NCI-H2029 treated with DMSO at 0.1 percent for 48 hours (cell line): Measurements from ENCODE around the gene GTPBP6.

ENCODE experiments used
- DNase-seq: peaks from one replicate; lab custom pipeline; 2025; lab: John Stamatoyannopoulos, UW

The GTPBP6 gene, protein sequence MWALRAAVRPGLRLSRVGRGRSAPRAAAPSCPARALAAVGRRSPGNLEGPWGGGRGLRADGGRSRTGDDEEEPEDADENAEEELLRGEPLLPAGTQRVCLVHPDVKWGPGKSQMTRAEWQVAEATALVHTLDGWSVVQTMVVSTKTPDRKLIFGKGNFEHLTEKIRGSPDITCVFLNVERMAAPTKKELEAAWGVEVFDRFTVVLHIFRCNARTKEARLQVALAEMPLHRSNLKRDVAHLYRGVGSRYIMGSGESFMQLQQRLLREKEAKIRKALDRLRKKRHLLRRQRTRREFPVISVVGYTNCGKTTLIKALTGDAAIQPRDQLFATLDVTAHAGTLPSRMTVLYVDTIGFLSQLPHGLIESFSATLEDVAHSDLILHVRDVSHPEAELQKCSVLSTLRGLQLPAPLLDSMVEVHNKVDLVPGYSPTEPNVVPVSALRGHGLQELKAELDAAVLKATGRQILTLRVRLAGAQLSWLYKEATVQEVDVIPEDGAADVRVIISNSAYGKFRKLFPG

DNA sequence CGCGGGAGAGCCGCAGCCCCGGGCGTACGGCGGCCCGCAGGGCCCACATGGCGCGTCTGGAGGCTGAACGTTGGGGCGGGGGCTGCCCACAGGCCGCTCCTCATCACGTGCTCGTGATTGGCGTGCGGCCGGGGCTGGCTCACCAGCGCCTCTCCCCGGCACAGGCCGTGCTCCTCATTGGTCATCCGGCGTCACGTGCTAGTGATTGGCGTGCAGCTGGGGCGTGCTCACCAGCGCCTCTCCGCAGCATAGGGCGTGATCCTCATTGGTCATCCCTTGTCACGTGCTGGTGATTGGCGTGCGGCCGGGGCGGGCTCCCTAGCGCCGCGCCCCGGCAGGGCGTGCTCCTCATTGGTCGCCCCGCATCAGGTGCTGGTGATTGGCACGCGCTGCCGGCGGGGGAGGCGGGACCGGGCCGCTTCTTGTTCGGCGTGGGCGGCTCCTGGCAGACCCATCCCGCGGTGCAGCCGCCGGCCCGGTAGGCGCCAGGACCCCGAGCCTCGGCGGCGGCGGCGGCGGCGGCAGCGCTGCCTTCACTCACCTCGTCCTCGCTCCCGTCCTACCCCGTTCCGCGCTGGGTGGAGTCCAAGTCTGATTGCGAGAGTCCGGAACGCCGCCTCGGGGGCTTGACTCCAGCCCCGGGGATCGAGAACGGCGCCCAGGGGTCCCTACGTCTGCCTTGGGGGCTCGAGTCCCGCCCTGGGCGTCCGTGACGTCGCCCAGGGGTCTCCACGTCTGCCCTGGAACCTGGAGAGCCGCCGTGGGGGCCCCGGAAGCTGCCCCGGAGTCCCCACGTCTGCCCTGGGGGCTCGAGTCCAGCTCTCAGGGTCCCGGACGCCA is at the start of gene GTPBP6:
Gene GTPBP6 (minus strand): TSS at position 58 of the 840 bp plus-strand sequence. CDS start 9 bp downstream, at position 49.
- no peak for DNase-seq

DNA sequence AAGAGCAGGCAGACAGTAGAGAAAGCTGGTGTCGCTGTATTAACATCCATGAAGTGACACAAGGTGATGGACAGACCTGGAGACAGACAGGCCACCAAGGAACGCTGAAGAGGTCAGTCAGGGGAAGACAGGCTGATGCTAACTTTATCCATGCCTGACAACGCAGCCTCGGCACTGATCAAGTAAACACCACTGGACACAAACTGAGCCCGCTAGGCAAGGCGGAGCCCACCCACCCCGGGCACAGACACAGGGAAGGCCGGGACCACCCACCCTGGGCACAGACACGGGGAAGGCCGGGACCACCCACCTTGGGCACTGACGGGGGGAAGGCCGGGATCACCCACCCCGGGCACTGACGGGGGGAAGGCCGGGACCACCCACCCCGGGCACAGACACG is 49.3 kb upstream of the GTPBP6 start:
- no peak for DNase-seq

DNA sequence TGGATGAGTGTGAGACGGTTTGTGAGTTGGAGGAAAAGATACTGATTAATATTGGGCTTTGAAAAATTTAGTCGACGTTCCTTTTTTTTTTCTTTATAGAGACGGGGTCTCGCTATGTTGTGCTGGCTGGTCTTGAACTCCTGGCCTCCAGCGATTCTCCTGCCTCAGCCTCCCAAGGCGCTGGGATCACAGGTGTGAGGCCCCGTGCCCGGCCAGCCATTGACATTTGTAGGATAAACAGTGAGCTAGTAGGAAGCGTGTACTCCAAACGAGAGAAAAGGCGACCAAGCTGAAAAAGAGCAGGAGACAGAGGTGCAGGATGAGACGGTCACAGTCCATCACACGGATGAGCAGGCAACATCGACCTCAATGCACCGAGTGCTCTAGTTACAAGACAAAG is 48.8 kb upstream of the GTPBP6 start:
- no peak for DNase-seq

DNA sequence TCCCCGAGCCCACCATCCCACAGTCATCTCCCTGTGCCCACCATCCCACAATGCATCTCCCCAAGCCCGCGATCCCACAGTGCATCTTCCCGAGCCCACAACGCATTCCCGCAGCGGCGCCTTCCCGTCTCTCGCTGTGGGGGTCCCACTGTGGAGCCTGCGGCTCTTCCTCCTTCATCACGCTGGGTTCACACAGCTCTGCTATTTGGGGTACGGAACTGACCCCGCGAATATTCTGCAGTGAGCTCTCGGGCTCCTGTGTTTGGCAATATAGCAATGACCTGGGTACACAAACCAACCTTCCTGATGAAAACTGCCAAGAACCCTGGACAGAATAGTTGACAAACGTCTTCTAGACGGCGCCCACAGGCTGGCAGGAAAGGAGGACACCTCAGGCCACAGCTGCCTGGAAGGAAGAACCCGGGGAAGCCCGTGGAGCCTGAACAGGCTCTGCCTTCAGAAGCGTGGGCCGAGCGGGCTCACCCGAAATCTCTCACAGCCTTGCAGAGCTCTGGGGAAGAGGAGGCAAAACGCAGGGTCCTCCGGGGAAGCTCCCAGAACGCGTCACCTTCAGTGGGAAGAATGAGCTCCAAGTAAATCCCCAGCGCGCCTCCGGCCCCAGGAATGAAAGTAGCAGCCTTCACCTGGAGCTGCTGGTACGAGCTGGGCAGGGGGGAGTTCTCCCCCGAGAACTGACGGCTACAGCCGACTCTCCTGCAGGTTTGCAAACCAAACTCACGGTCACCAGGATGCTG is 45.2 kb upstream of the GTPBP6 start:
- DNase-seq, result no peak

DNA sequence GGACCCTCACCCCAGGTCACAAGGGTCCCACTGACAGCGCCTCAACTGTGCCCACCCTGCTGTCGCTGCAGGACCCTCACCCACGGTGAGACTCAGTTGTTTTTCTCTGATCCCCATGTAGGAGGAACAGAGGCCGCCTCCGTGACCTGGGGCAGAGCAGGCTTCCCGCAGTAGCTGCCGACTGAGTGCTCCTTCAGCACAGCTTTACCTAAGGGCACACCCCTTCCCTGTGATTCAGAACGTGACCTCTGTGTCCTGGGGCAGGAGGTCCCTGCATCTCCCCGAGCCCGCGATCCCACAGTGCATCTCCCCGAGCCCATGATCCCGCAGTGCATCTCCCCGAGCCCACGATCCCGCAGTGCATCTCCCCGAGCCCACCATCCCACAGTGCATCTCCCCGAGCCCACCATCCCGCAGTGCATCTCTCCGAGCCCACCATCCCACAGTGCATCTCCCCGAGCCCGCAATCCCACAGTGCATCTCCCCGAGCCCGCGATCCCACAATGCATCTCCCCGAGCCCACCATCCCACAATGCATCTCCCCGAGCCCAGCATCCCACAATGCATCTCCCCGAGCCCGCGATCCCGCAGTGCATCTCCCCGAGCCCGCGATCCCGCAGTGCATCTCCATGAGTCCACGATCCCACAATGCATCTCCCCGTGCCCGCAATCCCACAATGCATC is 44.5 kb upstream of the GTPBP6 start:
- no peak for DNase-seq

DNA sequence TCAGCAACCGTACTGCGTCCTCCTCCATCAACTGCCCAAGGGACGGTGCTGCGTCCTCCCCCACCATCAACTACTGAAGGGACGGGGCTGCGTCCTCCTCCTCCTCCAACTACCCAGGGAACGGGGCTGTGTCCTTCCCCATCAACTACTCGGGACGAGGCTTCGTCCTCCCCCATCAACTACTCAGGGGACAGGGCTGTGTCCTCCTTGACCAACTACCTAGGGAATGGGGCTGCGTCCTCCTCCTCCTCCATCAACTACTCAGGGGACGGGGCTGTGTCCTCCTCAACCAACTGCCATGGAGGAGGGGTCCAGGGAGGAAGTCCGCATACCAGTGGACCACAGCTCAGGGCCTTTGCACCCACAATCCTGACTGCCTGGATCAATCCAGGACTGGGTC is 43.8 kb upstream of the GTPBP6 start:
- no peak for DNase-seq

DNA sequence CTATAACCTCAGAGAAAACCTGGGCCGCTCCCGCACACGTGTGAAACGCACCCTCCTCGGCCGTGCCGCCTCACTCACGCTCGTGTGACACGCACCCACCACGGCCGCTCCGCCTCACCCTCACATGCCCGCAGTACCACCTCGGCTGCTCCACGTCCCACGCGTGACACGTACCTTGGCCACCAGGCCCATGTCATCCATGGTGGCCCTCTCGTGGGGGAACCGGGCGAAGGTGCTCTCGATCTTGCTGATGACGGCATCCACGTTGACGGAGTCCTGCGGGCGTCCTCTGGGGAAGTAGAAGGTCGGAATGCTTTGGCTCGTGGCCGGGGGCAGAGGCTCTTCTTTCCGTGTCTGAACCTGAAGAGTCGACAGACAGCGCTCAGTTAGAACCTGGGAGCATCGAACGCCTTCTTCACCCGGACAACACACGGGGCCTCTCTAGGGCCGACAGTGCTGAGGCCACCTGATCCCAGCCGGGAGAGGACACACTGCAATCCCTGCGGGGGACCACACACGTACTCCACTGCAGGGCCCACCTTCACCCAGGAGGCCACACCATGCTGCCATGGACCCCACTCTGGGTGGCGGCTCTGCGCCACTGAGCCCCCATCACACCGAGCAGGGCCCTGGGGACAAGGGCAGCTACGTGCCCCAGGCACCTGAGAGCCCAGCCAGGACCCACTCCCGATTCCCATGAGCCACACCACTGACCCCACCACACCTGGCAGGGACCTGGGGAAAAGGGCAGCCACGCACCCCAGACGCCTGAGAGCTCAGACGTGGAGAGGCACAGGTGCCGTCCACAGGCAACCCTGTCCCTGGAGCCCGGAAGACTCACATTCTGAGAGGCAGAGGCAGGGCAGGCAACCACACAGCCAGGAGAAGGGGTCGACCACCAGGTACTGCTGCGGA is 42.9 kb upstream of the GTPBP6 start:
- no peak for DNase-seq

DNA sequence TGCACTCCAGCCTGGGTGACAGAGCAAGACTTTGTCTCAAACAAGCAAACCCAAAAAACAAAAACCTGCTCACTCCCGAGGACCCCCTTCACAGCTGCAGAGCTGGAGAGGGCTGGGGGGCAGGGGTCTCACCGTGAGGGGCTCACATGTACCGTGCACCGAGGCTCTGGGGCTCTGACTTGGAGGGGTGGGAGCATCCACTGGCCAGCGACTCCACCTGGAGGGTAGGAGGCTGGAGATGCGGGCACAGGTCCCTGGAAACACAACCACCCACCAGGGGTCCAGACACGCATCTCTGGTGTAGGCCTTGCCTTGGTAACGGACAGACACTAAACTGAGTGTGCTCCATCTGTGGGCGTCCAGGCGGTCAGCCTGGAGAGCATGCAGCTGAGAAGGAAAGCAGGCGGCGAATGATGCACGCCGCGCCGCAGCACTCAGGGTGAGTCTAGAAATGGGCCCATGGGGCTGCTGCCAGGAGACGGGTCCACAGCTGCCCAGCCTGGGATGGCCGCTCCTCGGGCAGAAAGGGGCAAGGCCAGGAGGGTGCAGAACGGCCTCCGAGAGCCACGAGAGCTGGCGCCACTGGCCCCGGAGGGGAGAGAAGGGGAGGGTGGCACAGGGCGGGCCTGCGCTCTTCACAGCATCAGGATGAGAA is 42.0 kb upstream of the GTPBP6 start:
- no peak for DNase-seq

DNA sequence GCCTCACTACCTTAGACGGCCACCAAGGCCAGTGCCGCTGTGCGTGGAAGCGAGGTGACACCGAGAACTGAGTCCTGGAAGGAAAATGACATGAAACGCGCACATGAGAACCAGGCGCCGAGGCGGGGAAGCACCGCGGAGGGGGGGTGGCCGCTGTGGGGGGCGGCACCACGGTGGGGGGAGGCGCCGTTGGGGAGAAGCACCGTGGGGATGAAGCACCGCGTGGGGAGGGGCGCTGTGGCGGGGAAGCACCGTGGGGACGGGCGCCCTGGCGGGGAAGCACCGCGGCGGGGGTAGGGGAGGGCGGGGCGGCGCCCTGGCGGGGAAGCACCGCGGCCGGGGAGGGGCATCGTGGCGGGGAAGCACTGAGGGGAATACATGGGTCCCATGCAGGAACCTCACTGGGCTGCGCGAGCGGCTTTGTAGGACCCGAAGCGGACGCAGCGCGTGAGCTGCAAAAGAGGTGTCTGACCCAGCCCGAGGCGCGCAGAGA is 40.1 kb upstream of the GTPBP6 start:
- DNase-seq, result no peak

DNA sequence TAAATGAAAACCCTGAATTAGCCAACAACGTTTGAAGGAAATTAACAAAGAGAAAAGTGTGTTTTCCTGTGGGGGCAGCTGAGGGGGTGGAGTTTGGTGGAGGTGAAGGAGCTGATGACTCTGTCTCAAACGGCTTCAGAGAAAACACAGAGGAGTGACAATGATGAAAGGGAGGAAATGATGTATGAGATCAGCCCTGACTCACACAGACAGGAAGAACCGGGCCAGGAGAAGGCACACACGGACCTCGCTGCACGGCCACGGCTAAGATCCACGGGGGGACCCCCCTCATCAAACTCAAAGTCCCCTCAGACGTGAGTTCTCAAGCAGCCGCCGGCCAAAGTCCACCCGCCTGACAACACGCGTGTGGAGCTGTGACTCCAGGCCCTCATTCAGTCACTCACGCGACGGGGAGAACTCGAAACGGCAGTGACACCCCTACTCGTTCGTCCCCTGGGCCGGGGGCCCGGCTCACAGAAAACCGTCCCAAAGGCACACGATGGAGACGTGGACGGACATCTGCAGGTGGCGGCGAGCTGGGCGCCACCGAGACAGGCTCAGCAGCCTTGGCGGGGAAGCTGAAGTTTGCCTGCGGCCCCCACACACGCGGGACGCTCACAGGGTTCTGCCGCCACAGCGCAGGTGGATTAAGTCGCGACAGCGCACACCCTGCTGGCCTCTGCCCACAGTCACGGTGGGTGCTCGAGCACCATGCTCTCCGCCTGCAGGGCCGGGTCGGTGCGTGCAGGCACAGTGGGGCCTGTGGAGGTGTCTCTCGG is 39.3 kb upstream of the GTPBP6 start:
- no peak for DNase-seq

DNA sequence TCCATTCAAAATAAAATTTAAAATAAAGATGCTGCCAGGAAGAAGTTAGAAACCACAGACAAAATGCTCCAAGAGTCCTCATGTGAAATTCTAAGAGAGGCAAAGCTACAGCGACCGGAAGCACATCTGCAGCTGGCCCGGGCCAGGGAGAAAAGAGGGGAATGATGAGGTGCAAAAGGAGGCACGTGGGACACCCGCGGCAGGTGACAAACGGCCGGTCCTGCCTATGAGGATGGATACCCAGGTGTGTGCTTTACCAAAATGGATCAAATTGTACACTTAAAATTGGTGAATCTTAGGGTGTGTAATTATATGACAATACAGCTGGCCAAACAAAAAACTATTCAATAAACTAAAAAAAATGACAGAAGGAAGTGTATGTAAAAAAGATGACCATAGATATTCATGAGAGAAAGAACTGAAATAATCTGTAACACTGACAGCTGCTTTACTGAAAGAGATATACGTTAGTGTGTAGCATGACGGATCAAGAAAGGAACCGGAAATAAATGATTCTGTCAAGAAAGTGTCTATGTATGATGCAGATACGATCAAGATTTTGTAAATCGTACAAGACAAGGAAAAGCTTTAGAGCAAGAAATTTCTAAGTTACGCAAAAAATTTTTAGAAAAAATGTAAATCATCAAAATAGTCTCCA is 38.6 kb upstream of the GTPBP6 start:
- no peak for DNase-seq

DNA sequence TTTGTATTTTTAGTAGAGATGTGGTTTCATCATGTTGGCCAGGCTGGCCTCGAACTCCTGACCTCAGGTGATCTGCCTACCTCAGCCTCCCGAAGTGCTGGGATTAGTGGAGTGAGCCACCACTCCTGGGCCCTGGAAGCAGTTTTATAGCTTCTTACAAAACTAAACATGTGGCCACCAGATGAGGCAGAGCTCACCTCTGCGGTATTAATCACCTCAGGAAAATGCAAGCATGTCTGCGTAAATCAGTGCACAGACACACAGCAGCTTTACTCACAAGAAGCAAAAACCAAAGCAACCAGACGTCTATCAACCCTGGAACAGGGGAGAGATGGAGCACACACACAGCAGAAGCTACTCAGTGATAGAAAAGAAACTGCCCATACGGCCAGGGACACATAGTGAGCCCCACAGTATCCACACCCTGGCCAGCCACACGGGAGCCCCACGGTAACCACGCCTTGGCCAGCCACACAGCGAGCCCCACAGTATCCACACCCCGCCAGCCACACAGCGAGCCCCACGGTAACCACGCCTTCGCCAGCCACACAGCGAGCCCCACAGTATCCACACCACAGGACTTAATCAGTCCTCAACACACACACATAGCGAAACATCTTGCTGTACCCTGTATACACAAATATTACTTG is 37.9 kb upstream of the GTPBP6 start:
- DNase-seq, result no peak

DNA sequence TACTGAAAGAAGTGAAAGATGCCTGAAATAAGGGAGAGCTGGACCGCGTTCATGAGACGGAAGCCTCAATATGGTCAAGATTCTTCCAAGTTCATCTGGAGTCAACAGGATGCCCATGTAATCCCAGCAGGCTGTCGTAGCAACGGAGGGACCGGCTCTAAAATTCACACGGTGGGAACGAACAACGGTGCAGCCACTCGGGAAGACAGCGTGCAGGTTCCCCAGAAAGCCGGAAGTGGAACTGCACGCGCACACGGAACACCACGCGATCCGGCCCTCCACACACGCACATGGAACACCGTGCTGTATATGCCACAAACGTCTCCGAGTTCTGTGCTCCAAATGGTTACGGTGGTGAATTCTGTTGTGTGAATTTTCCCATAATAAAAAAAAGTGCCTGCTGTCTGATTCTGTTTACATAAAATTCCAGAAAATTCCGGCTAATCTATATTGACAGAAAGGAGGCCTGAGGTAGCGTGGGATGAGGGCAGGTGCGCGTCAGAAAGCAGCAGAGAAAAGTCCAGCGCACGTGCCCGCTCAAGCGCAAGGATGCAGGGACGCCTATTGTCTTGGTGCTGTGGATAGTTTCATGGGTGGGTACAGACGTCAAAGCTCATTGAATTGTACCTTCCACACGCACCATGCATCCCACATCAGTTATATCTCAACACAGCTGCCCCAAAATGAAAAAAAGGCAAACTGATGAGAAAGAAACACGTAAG is 36.9 kb upstream of the GTPBP6 start:
- DNase-seq, result no peak

DNA sequence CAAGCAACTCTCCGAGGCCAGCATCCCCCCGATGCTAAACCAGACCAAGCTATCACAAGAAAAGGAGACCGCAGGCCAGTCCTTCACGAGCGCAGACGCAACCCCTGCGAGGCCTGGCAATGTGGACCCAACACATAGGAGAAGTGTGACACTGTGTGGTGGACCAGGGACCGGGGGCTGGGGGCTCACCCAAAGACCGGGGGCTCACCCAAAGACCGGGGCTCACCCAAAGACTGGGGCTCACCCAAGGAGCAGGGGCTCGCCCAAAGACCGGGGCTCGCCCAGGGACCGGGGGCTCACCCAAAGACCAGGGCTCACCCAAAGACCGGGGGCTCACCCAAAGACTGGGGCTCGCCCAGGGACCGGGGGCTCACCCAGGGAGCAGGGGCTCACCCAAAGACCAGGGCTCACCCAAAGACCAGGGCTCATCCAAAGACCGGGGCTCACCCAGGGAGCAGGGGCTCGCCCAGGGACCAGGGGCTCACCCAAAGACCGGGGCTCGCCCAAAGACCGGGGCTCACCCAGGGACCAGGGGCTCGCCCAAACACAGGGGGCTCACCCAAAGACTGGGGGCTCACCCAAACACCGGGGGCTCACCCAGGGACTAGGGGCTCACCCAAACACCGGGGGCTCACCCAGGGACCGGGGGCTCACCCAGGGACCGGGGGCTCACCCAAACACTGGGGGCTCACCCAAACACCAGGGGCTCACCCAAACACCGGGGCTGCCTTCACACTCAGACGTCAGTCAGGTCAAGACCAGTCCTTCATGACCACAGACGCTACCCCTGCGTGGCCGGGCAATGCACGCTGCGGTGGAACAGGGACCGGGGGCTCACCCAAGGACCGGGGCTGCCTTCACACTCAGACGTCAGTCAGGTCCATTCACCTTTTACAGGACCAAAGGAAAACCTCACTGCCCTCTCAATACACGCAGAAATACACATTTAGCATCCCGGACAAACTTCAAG is 35.3 kb upstream of the GTPBP6 start:
- DNase-seq, result no peak

DNA sequence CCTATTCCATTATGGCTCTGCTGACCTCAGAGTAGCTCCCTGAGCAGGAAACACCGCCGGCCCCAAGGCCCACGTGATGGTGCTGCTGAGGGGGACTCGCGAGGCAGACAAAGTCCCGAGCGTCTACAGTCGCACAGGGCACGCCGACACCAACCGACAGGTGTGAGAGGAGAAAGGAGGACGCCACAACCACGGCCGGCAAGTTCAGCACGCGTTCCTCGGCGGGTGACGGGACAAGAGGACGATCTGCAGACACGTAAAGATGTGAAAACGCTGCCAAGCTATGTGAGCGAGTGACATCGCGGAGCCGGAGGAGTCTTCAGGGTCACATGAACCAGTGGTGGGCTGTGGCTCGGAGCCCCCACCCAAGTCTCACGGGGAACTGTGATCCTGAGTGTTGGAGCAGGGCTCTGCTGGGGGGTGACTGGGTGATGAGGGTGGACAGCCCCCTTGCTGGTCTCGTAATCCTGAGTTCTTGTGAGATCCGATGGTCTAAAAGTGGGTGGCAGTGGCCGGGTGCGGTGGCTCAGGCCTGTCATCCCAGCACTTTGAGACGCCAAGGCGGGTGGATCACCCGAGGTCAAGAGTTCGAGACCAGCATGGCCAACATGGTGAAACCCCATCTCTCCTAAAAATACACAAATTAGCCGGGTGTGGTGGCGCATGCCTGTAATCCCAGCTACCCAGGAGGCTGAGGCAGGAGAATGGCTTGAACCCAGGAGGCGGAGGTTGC is 34.2 kb upstream of the GTPBP6 start:
- no peak for DNase-seq
